ENCODE results near the gene CMIP.

Gene CMIP

GRCh38 chr16:81652798-81653505 is 208.3 kb downstream of the CMIP start:
- Histone ChIP-seq H3K4me1 (ENCODE audit: control insufficient read depth, insufficient read depth, low read length, poor library complexity, severe bottlenecking) (no peaks in the 10 kb centered on the region), H3K9me3 (ENCODE audit: control insufficient read depth, low read length) (no peaks in the 10 kb centered on the region), H3K4me3 (ENCODE audit: insufficient read depth, low read depth, low read length, poor library complexity, severe bottlenecking) (no peak overlapping the region), H3K36me3 (ENCODE audit: control insufficient read depth, insufficient read depth, low read length) (peaks cover 16% of the 10 kb centered on the region), H3K27ac (ENCODE audit: insufficient read depth, low read length, poor library complexity, severe bottlenecking) (no peak overlapping the region), H3K27me3 (replicated peaks; ENCODE audit: control insufficient read depth, insufficient read depth, low read length, poor library complexity, severe bottlenecking) (no peaks in the 10 kb centered on the region)
- no peak for DNase-seq

- Histone ChIP-seq H3K9me3 (ENCODE audit: control insufficient read depth, low read length) (no peaks in the 10 kb centered on the region), H3K4me3 (ENCODE audit: insufficient read depth, low read depth, low read length, poor library complexity, severe bottlenecking) (no peak overlapping the region), H3K27me3 (replicated peaks; ENCODE audit: control insufficient read depth, insufficient read depth, low read length, poor library complexity, severe bottlenecking) (no peaks in the 10 kb centered on the region), H3K36me3 (ENCODE audit: control insufficient read depth, insufficient read depth, low read length) (peaks cover 16% of the 10 kb centered on the region), H3K27ac (ENCODE audit: insufficient read depth, low read length, poor library complexity, severe bottlenecking) (no peak overlapping the region), H3K4me1 (ENCODE audit: control insufficient read depth, insufficient read depth, low read length, poor library complexity, severe bottlenecking) (no peaks in the 10 kb centered on the region)
- DNase-seq, result no peak
Observed at GRCh38 chr16:81654346-81654745, 209.7 kb downstream of the CMIP start.

GRCh38 chr16:81655469-81656162 is 211.0 kb downstream of the CMIP start:
- H3K4me3 ChIP-seq (ENCODE audit: insufficient read depth, low read depth, low read length, poor library complexity, severe bottlenecking), result no peak overlapping the region
- H3K36me3 ChIP-seq (ENCODE audit: control insufficient read depth, insufficient read depth, low read length), result peaks cover 17% of the 10 kb centered on the region
- H3K27me3 ChIP-seq (replicated peaks; ENCODE audit: control insufficient read depth, insufficient read depth, low read length, poor library complexity, severe bottlenecking), result no peaks in the 10 kb centered on the region
- H3K4me1 ChIP-seq (ENCODE audit: control insufficient read depth, insufficient read depth, low read length, poor library complexity, severe bottlenecking), result no peaks in the 10 kb centered on the region
- H3K9me3 ChIP-seq (ENCODE audit: control insufficient read depth, low read length), result no peaks in the 10 kb centered on the region
- no peak overlapping the region for H3K27ac ChIP-seq (ENCODE audit: insufficient read depth, low read length, poor library complexity, severe bottlenecking)
- DNase-seq, result no peak

- no peak for DNase-seq
- H3K27ac ChIP-seq (ENCODE audit: insufficient read depth, low read length, poor library complexity, severe bottlenecking), result no peak overlapping the region
- H3K4me1 ChIP-seq (ENCODE audit: control insufficient read depth, insufficient read depth, low read length, poor library complexity, severe bottlenecking), result no peaks in the 10 kb centered on the region
- H3K4me3 ChIP-seq (ENCODE audit: insufficient read depth, low read depth, low read length, poor library complexity, severe bottlenecking), result no peak overlapping the region
- no peaks in the 10 kb centered on the region for H3K9me3 ChIP-seq (ENCODE audit: control insufficient read depth, low read length)
- H3K27me3 ChIP-seq (replicated peaks; ENCODE audit: control insufficient read depth, insufficient read depth, low read length, poor library complexity, severe bottlenecking), result no peaks in the 10 kb centered on the region
- peaks cover 17% of the 10 kb centered on the region for H3K36me3 ChIP-seq (ENCODE audit: control insufficient read depth, insufficient read depth, low read length)
Observed at GRCh38 chr16:81657224-81657623, 212.6 kb downstream of the CMIP start.

GRCh38 chr16:81657781-81658180 is 213.2 kb downstream of the CMIP start:
- Histone ChIP-seq H3K4me3 (ENCODE audit: insufficient read depth, low read depth, low read length, poor library complexity, severe bottlenecking) (no peak overlapping the region), H3K36me3 (ENCODE audit: control insufficient read depth, insufficient read depth, low read length) (peaks cover 19% of the 10 kb centered on the region), H3K27me3 (replicated peaks; ENCODE audit: control insufficient read depth, insufficient read depth, low read length, poor library complexity, severe bottlenecking) (no peaks in the 10 kb centered on the region), H3K27ac (ENCODE audit: insufficient read depth, low read length, poor library complexity, severe bottlenecking) (no peak overlapping the region), H3K4me1 (ENCODE audit: control insufficient read depth, insufficient read depth, low read length, poor library complexity, severe bottlenecking) (no peaks in the 10 kb centered on the region), H3K9me3 (ENCODE audit: control insufficient read depth, low read length) (no peaks in the 10 kb centered on the region)
- no peak for DNase-seq

- no peaks in the 10 kb centered on the region for H3K9me3 ChIP-seq (ENCODE audit: control insufficient read depth, low read length)
- no peak overlapping the region for H3K27ac ChIP-seq (ENCODE audit: insufficient read depth, low read length, poor library complexity, severe bottlenecking)
- no peaks in the 10 kb centered on the region for H3K4me1 ChIP-seq (ENCODE audit: control insufficient read depth, insufficient read depth, low read length, poor library complexity, severe bottlenecking)
- no peaks in the 10 kb centered on the region for H3K27me3 ChIP-seq (replicated peaks; ENCODE audit: control insufficient read depth, insufficient read depth, low read length, poor library complexity, severe bottlenecking)
- peaks cover 15% of the 10 kb centered on the region for H3K36me3 ChIP-seq (ENCODE audit: control insufficient read depth, insufficient read depth, low read length)
- H3K4me3 ChIP-seq (ENCODE audit: insufficient read depth, low read depth, low read length, poor library complexity, severe bottlenecking), result no peak overlapping the region
- DNase-seq, result no peak
Observed at GRCh38 chr16:81658373-81658772, 213.8 kb downstream of the CMIP start.

GRCh38 chr16:81659249-81659648 is 214.6 kb downstream of the CMIP start:
- H3K36me3 ChIP-seq (ENCODE audit: control insufficient read depth, insufficient read depth, low read length), result peaks cover 22% of the 10 kb centered on the region
- H3K9me3 ChIP-seq (ENCODE audit: control insufficient read depth, low read length), result no peaks in the 10 kb centered on the region
- no peak for DNase-seq
- no peaks in the 10 kb centered on the region for H3K27me3 ChIP-seq (replicated peaks; ENCODE audit: control insufficient read depth, insufficient read depth, low read length, poor library complexity, severe bottlenecking)
- H3K27ac ChIP-seq (ENCODE audit: insufficient read depth, low read length, poor library complexity, severe bottlenecking), result no peak overlapping the region
- no peak overlapping the region for H3K4me3 ChIP-seq (ENCODE audit: insufficient read depth, low read depth, low read length, poor library complexity, severe bottlenecking)
- H3K4me1 ChIP-seq (ENCODE audit: control insufficient read depth, insufficient read depth, low read length, poor library complexity, severe bottlenecking), result no peaks in the 10 kb centered on the region

- H3K4me3 ChIP-seq (ENCODE audit: insufficient read depth, low read depth, low read length, poor library complexity, severe bottlenecking), result no peak overlapping the region
- no peaks in the 10 kb centered on the region for H3K9me3 ChIP-seq (ENCODE audit: control insufficient read depth, low read length)
- no peaks in the 10 kb centered on the region for H3K27me3 ChIP-seq (replicated peaks; ENCODE audit: control insufficient read depth, insufficient read depth, low read length, poor library complexity, severe bottlenecking)
- H3K36me3 ChIP-seq (ENCODE audit: control insufficient read depth, insufficient read depth, low read length), result peaks cover 34% of the 10 kb centered on the region
- H3K27ac ChIP-seq (ENCODE audit: insufficient read depth, low read length, poor library complexity, severe bottlenecking), result no peak overlapping the region
- no peak for DNase-seq
- no peaks in the 10 kb centered on the region for H3K4me1 ChIP-seq (ENCODE audit: control insufficient read depth, insufficient read depth, low read length, poor library complexity, severe bottlenecking)
Observed at GRCh38 chr16:81661082-81661481, 216.5 kb downstream of the CMIP start.

- Histone ChIP-seq H3K27ac (ENCODE audit: insufficient read depth, low read length, poor library complexity, severe bottlenecking) (no peak overlapping the region), H3K4me1 (ENCODE audit: control insufficient read depth, insufficient read depth, low read length, poor library complexity, severe bottlenecking) (no peaks in the 10 kb centered on the region), H3K4me3 (ENCODE audit: insufficient read depth, low read depth, low read length, poor library complexity, severe bottlenecking) (no peak overlapping the region), H3K27me3 (replicated peaks; ENCODE audit: control insufficient read depth, insufficient read depth, low read length, poor library complexity, severe bottlenecking) (no peaks in the 10 kb centered on the region), H3K36me3 (ENCODE audit: control insufficient read depth, insufficient read depth, low read length) (peaks cover 38% of the 10 kb centered on the region), H3K9me3 (ENCODE audit: control insufficient read depth, low read length) (no peaks in the 10 kb centered on the region)
- no peak for DNase-seq
Observed at GRCh38 chr16:81664153-81664552, 219.5 kb downstream of the CMIP start.

- Histone ChIP-seq H3K27ac (ENCODE audit: insufficient read depth, low read length, poor library complexity, severe bottlenecking) (no peak overlapping the region), H3K9me3 (ENCODE audit: control insufficient read depth, low read length) (no peaks in the 10 kb centered on the region), H3K36me3 (ENCODE audit: control insufficient read depth, insufficient read depth, low read length) (peaks cover 48% of the 10 kb centered on the region), H3K27me3 (replicated peaks; ENCODE audit: control insufficient read depth, insufficient read depth, low read length, poor library complexity, severe bottlenecking) (no peaks in the 10 kb centered on the region), H3K4me1 (ENCODE audit: control insufficient read depth, insufficient read depth, low read length, poor library complexity, severe bottlenecking) (no peaks in the 10 kb centered on the region), H3K4me3 (ENCODE audit: insufficient read depth, low read depth, low read length, poor library complexity, severe bottlenecking) (no peak overlapping the region)
- DNase-seq, result no peak
Observed at GRCh38 chr16:81665588-81665987, 221.0 kb downstream of the CMIP start.

Measured in effector memory CD4-positive, alpha-beta T cell (primary cell).